SK-N-MC (cell line): ENCODE measurements around the gene FILIP1.

Experiments used
- DNase-seq: peaks from one replicate; pipeline ENCODE4 v3.0.0-alpha.2; 2011; ENCODE audit warnings: low read depth, low spot score
- H3K27ac ChIP-seq: fragments of 200-600 bp; sonication (generic); 2 replicates; pipeline ENCODE4 v1.5.1; 2016; ENCODE audit warnings: mixed run types
- H3K36me3 ChIP-seq: fragments of 200-600 bp; sonication (generic); 2 replicates; pipeline ENCODE4 v1.6.1; 2017; ENCODE audit warnings: antibody characterized with exemption, low read length, mixed read lengths; ENCODE audit not compliant: insufficient read depth
- H3K4me3 ChIP-seq: fragments of 200-600 bp; sonication (generic); 2 replicates; pipeline ENCODE4 v1.5.1; 2016
- H3K9ac ChIP-seq: fragments of 200-600 bp; sonication (generic); 2 replicates; pipeline ENCODE4 v1.8.0; 2017; ENCODE audit warnings: mixed run types, mixed read lengths; ENCODE audit not compliant: insufficient read length
- H3K9me3 ChIP-seq: fragments of 200-600 bp; sonication (generic); 2 replicates; pipeline ENCODE4 v1.6.1; 2017; ENCODE audit warnings: low read depth, mild to moderate bottlenecking, antibody characterized with exemption, low read length, moderate library complexity, mixed read lengths
- EZH2 ChIP-seq: fragments of 200-600 bp; sonication (generic); IDR thresholded peaks from one replicate; pipeline ENCODE4 v1.6.1; 2017; ENCODE audit warnings: antibody characterized with exemption
- FOXP2 ChIP-seq: optimal IDR thresholded peaks from 2 replicates; pipeline ENCODE3; 2011; ENCODE audit warnings: mild to moderate bottlenecking, moderate library complexity; ENCODE audit not compliant: insufficient read depth; ENCODE audit errors: extremely low read length, control extremely low read depth
- POLR2AphosphoS5 ChIP-seq: IDR thresholded peaks from 2 replicates; pipeline ENCODE4 v1.6.1; 2012; ENCODE audit warnings: mild to moderate bottlenecking, low read depth, low read length, borderline replicate concordance

The FILIP1 gene

GRCh38 chr6:75267461-75267860, 226.1 kb downstream of the FILIP1 start:
- Histone ChIP-seq H3K9me3 (no peaks in the 10 kb centered on the region), H3K36me3 (peaks cover 6% of the 10 kb centered on the region), H3K9ac (no peak overlapping the region), H3K27ac (no peak overlapping the region), H3K4me3 (no peak overlapping the region)
- no peak for TF ChIP-seq EZH2
- TF ChIP-seq POLR2AphosphoS5, result no peak
- TF ChIP-seq FOXP2, result no peak
- no peak for DNase-seq

- no peaks in the 10 kb centered on the region for H3K36me3 ChIP-seq
- no peaks in the 10 kb centered on the region for H3K9me3 ChIP-seq
- H3K9ac ChIP-seq, result no peak overlapping the region
- DNase-seq, result peak; percentile 40
- H3K27ac ChIP-seq, result no peak overlapping the region
- TF ChIP-seq POLR2AphosphoS5 (no peak), FOXP2 (no peak)
- H3K4me3 ChIP-seq, result no peak overlapping the region
Measured at GRCh38 chr6:75266716-75267291, 226.8 kb downstream of the FILIP1 start.

GRCh38 chr6:75263401-75263750, 230.2 kb downstream of the FILIP1 start:
- no peak for DNase-seq
- Histone ChIP-seq H3K27ac (no peak overlapping the region), H3K9me3 (no peaks in the 10 kb centered on the region), H3K36me3 (peaks cover 16% of the 10 kb centered on the region), H3K9ac (no peak overlapping the region), H3K4me3 (no peak overlapping the region)
- TF ChIP-seq POLR2AphosphoS5 (no peak), FOXP2 (no peak), EZH2 (no peak)

GRCh38 chr6:75262716-75263400, 230.7 kb downstream of the FILIP1 start:
- no peak overlapping the region for H3K9ac ChIP-seq
- DNase-seq, result no peak
- no peaks in the 10 kb centered on the region for H3K9me3 ChIP-seq
- peaks cover 16% of the 10 kb centered on the region for H3K36me3 ChIP-seq
- TF ChIP-seq EZH2, result no peak
- TF ChIP-seq FOXP2, result no peak
- TF ChIP-seq POLR2AphosphoS5, result no peak
- no peak overlapping the region for H3K27ac ChIP-seq
- H3K4me3 ChIP-seq, result no peak overlapping the region

GRCh38 chr6:75261299-75261698, 232.3 kb downstream of the FILIP1 start:
- H3K9ac ChIP-seq, result no peak overlapping the region
- DNase-seq, result no peak
- H3K27ac ChIP-seq, result no peak overlapping the region
- peaks cover 16% of the 10 kb centered on the region for H3K36me3 ChIP-seq
- H3K9me3 ChIP-seq, result no peaks in the 10 kb centered on the region
- no peak for TF ChIP-seq EZH2
- TF ChIP-seq FOXP2, result no peak
- no peak for TF ChIP-seq POLR2AphosphoS5
- no peak overlapping the region for H3K4me3 ChIP-seq

GRCh38 chr6:75257343-75258087, 236.1 kb downstream of the FILIP1 start:
- TF ChIP-seq POLR2AphosphoS5 (no peak), EZH2 (no peak), FOXP2 (no peak)
- Histone ChIP-seq H3K9ac (no peak overlapping the region), H3K36me3 (peaks cover 29% of the 10 kb centered on the region), H3K4me3 (no peak overlapping the region), H3K27ac (no peak overlapping the region), H3K9me3 (no peaks in the 10 kb centered on the region)
- DNase-seq, result no peak

GRCh38 chr6:75250552-75250951, 243.0 kb downstream of the FILIP1 start:
- Histone ChIP-seq H3K9me3 (no peaks in the 10 kb centered on the region), H3K36me3 (peaks cover 9% of the 10 kb centered on the region; the same call in 1 of the 2 replicates), H3K4me3 (no peak overlapping the region), H3K27ac (no peak overlapping the region), H3K9ac (no peak overlapping the region)
- DNase-seq, result no peak
- TF ChIP-seq POLR2AphosphoS5, result no peak
- no peak for TF ChIP-seq FOXP2
- TF ChIP-seq EZH2, result no peak

GRCh38 chr6:75249837-75250236, 243.8 kb downstream of the FILIP1 start:
- Histone ChIP-seq H3K36me3 (peaks cover 5% of the 10 kb centered on the region; the same call in 1 of the 2 replicates), H3K4me3 (no peak overlapping the region), H3K9ac (no peak overlapping the region), H3K27ac (no peak overlapping the region), H3K9me3 (no peaks in the 10 kb centered on the region)
- no peak for DNase-seq
- TF ChIP-seq POLR2AphosphoS5 (no peak), EZH2 (no peak), FOXP2 (no peak)

- H3K4me3 ChIP-seq, result no peak overlapping the region
- H3K9ac ChIP-seq, result no peak overlapping the region
- H3K9me3 ChIP-seq, result no peaks in the 10 kb centered on the region
- peaks cover 2% of the 10 kb centered on the region for H3K36me3 ChIP-seq
- no peak overlapping the region for H3K27ac ChIP-seq
- TF ChIP-seq POLR2AphosphoS5, result no peak
- no peak for TF ChIP-seq EZH2
- TF ChIP-seq FOXP2, result no peak
- DNase-seq, result no peak
Measured at GRCh38 chr6:75246386-75246785, 247.2 kb downstream of the FILIP1 start.
